ENCODE data around the gene CRYGC.
"Not testable (repeated sequence)": the region's sequence is repeated elsewhere in the genome, so short reads cannot be mapped to it uniquely, and the experiment has no call there.

CRYGC gene

GRCh38 chr2:208101716-208102631 lies 27.7 kb downstream of the CRYGC start:
- no peak overlapping the region for H3K4me3 ChIP-seq (ENCODE audit: low read depth in 1 of 2, low read length in 2 of 2)
- no peaks in the 10 kb centered on the region for H3K36me3 ChIP-seq (ENCODE audit: insufficient read depth, low read length)
- no peak overlapping the region for H3K27ac ChIP-seq (ENCODE audit: low read depth, low read length)
- no peak overlapping the region for H3K9ac ChIP-seq (ENCODE audit: low read length)
- no peaks in the 10 kb centered on the region for H3K27me3 ChIP-seq (ENCODE audit: control insufficient read depth in 1 of 2, insufficient read depth in 2 of 2, low read length in 2 of 2)
- H3K4me1 ChIP-seq (ENCODE audit: insufficient read depth, low read length) = no peaks in the 10 kb centered on the region
- no peaks in the 10 kb centered on the region for H3K9me3 ChIP-seq (ENCODE audit: low read length)

- Histone ChIP-seq H3K36me3 (ENCODE audit: insufficient read depth, low read length) (no peaks in the 10 kb centered on the region), H3K4me1 (ENCODE audit: insufficient read depth, low read length) (no peaks in the 10 kb centered on the region), H3K9me3 (ENCODE audit: low read length) (no peaks in the 10 kb centered on the region), H3K27ac (ENCODE audit: low read depth, low read length) (no peak overlapping the region), H3K4me3 (ENCODE audit: low read depth in 1 of 2, low read length in 2 of 2) (no peak overlapping the region), H3K9ac (ENCODE audit: low read length) (no peak overlapping the region), H3K27me3 (ENCODE audit: control insufficient read depth in 1 of 2, insufficient read depth in 2 of 2, low read length in 2 of 2) (no peaks in the 10 kb centered on the region)
Observed at GRCh38 chr2:208099682-208100470, 29.8 kb downstream of the CRYGC start.

GRCh38 chr2:208098701-208099100 lies 30.9 kb downstream of the CRYGC start:
- H3K4me3 ChIP-seq (ENCODE audit: low read depth in 1 of 2, low read length in 2 of 2); H3K9ac ChIP-seq (ENCODE audit: low read length); H3K27ac ChIP-seq (ENCODE audit: low read depth, low read length); H3K4me1 ChIP-seq (ENCODE audit: insufficient read depth, low read length); H3K27me3 ChIP-seq (ENCODE audit: control insufficient read depth in 1 of 2, insufficient read depth in 2 of 2, low read length in 2 of 2); H3K9me3 ChIP-seq (ENCODE audit: low read length); H3K36me3 ChIP-seq (ENCODE audit: insufficient read depth, low read length): not testable (repeated sequence)

- Histone ChIP-seq H3K9me3 (ENCODE audit: low read length) (no peaks in the 10 kb centered on the region), H3K4me1 (ENCODE audit: insufficient read depth, low read length) (no peaks in the 10 kb centered on the region), H3K27me3 (ENCODE audit: control insufficient read depth in 1 of 2, insufficient read depth in 2 of 2, low read length in 2 of 2) (no peaks in the 10 kb centered on the region), H3K9ac (ENCODE audit: low read length) (no peak overlapping the region), H3K27ac (ENCODE audit: low read depth, low read length) (no peak overlapping the region), H3K4me3 (ENCODE audit: low read depth in 1 of 2, low read length in 2 of 2) (no peak overlapping the region), H3K36me3 (ENCODE audit: insufficient read depth, low read length) (no peaks in the 10 kb centered on the region)
Observed at GRCh38 chr2:208098267-208098666, 31.4 kb downstream of the CRYGC start.

GRCh38 chr2:208097801-208098200 lies 31.8 kb downstream of the CRYGC start:
- H3K9me3 ChIP-seq (ENCODE audit: low read length) = no peaks in the 10 kb centered on the region
- H3K4me3 ChIP-seq (ENCODE audit: low read depth in 1 of 2, low read length in 2 of 2) = no peak overlapping the region
- H3K4me1 ChIP-seq (ENCODE audit: insufficient read depth, low read length) = no peaks in the 10 kb centered on the region
- H3K27ac ChIP-seq (ENCODE audit: low read depth, low read length) = no peak overlapping the region
- no peaks in the 10 kb centered on the region for H3K36me3 ChIP-seq (ENCODE audit: insufficient read depth, low read length)
- no peaks in the 10 kb centered on the region for H3K27me3 ChIP-seq (ENCODE audit: control insufficient read depth in 1 of 2, insufficient read depth in 2 of 2, low read length in 2 of 2)
- no peak overlapping the region for H3K9ac ChIP-seq (ENCODE audit: low read length)

- no peaks in the 10 kb centered on the region for H3K27me3 ChIP-seq (ENCODE audit: control insufficient read depth in 1 of 2, insufficient read depth in 2 of 2, low read length in 2 of 2)
- no peaks in the 10 kb centered on the region for H3K36me3 ChIP-seq (ENCODE audit: insufficient read depth, low read length)
- H3K27ac ChIP-seq (ENCODE audit: low read depth, low read length) = no peak overlapping the region
- H3K9ac ChIP-seq (ENCODE audit: low read length) = no peak overlapping the region
- H3K9me3 ChIP-seq (ENCODE audit: low read length) = no peaks in the 10 kb centered on the region
- no peaks in the 10 kb centered on the region for H3K4me1 ChIP-seq (ENCODE audit: insufficient read depth, low read length)
- H3K4me3 ChIP-seq (ENCODE audit: low read depth in 1 of 2, low read length in 2 of 2) = no peak overlapping the region
Observed at GRCh38 chr2:208097313-208097712, 32.3 kb downstream of the CRYGC start.

- Histone ChIP-seq H3K4me3 (ENCODE audit: low read depth in 1 of 2, low read length in 2 of 2) (no peak overlapping the region), H3K9me3 (ENCODE audit: low read length) (no peaks in the 10 kb centered on the region), H3K36me3 (ENCODE audit: insufficient read depth, low read length) (no peaks in the 10 kb centered on the region)
Observed at GRCh38 chr2:208096080-208096479, 33.5 kb downstream of the CRYGC start.

GRCh38 chr2:208093128-208093527 lies 36.5 kb downstream of the CRYGC start:
- Histone ChIP-seq H3K36me3 (ENCODE audit: insufficient read depth, low read length) (no peaks in the 10 kb centered on the region), H3K4me3 (ENCODE audit: low read depth in 1 of 2, low read length in 2 of 2) (no peak overlapping the region), H3K9ac (ENCODE audit: low read length) (no peak overlapping the region), H3K27me3 (ENCODE audit: control insufficient read depth in 1 of 2, insufficient read depth in 2 of 2, low read length in 2 of 2) (no peaks in the 10 kb centered on the region), H3K9me3 (ENCODE audit: low read length) (no peaks in the 10 kb centered on the region), H3K4me1 (ENCODE audit: insufficient read depth, low read length) (no peaks in the 10 kb centered on the region), H3K27ac (ENCODE audit: low read depth, low read length) (no peak overlapping the region)

More at GRCh38 chr2:208096080-208096479, 33.5 kb downstream of the CRYGC start:
- no peaks in the 10 kb centered on the region for H3K4me1 ChIP-seq (ENCODE audit: insufficient read depth, low read length)
- H3K27me3 ChIP-seq (ENCODE audit: control insufficient read depth in 1 of 2, insufficient read depth in 2 of 2, low read length in 2 of 2) = no peaks in the 10 kb centered on the region
- no peak overlapping the region for H3K9ac ChIP-seq (ENCODE audit: low read length)
- no peak overlapping the region for H3K27ac ChIP-seq (ENCODE audit: low read depth, low read length)

GRCh38 chr2:208092093-208092832 lies 37.4 kb downstream of the CRYGC start:
- H3K9me3 ChIP-seq (ENCODE audit: low read length) = no peaks in the 10 kb centered on the region
- no peak overlapping the region for H3K4me3 ChIP-seq (ENCODE audit: low read depth in 1 of 2, low read length in 2 of 2)
- H3K27ac ChIP-seq (ENCODE audit: low read depth, low read length) = no peak overlapping the region
- no peak overlapping the region for H3K9ac ChIP-seq (ENCODE audit: low read length)
- no peaks in the 10 kb centered on the region for H3K36me3 ChIP-seq (ENCODE audit: insufficient read depth, low read length)
- no peaks in the 10 kb centered on the region for H3K27me3 ChIP-seq (ENCODE audit: control insufficient read depth in 1 of 2, insufficient read depth in 2 of 2, low read length in 2 of 2)
- H3K4me1 ChIP-seq (ENCODE audit: insufficient read depth, low read length) = no peaks in the 10 kb centered on the region

GRCh38 chr2:208090420-208090819 lies 39.2 kb downstream of the CRYGC start:
- H3K4me3 ChIP-seq (ENCODE audit: low read depth in 1 of 2, low read length in 2 of 2) = no peak overlapping the region
- H3K9me3 ChIP-seq (ENCODE audit: low read length) = no peaks in the 10 kb centered on the region
- no peak overlapping the region for H3K9ac ChIP-seq (ENCODE audit: low read length)
- no peak overlapping the region for H3K27ac ChIP-seq (ENCODE audit: low read depth, low read length)
- no peaks in the 10 kb centered on the region for H3K4me1 ChIP-seq (ENCODE audit: insufficient read depth, low read length)
- no peaks in the 10 kb centered on the region for H3K27me3 ChIP-seq (ENCODE audit: control insufficient read depth in 1 of 2, insufficient read depth in 2 of 2, low read length in 2 of 2)
- no peaks in the 10 kb centered on the region for H3K36me3 ChIP-seq (ENCODE audit: insufficient read depth, low read length)

- no peak overlapping the region for H3K4me3 ChIP-seq (ENCODE audit: low read depth in 1 of 2, low read length in 2 of 2)
- no peak overlapping the region for H3K9ac ChIP-seq (ENCODE audit: low read length)
- H3K36me3 ChIP-seq (ENCODE audit: insufficient read depth, low read length) = no peaks in the 10 kb centered on the region
- H3K4me1 ChIP-seq (ENCODE audit: insufficient read depth, low read length) = no peaks in the 10 kb centered on the region
- no peaks in the 10 kb centered on the region for H3K27me3 ChIP-seq (ENCODE audit: control insufficient read depth in 1 of 2, insufficient read depth in 2 of 2, low read length in 2 of 2)
- H3K27ac ChIP-seq (ENCODE audit: low read depth, low read length) = no peak overlapping the region
- H3K9me3 ChIP-seq (ENCODE audit: low read length) = no peaks in the 10 kb centered on the region
Observed at GRCh38 chr2:208086029-208086428, 43.6 kb downstream of the CRYGC start.
